PC-9 (cell line): Measurements from ENCODE around the gene DDRGK1. TPM values are rescaled to one million over a fixed set of nuclear protein-coding genes. Genes with fewer than 3 reads are reported as not detected.

ENCODE experiments used
- BruUV-seq: library from RNA; stranded (reverse); fragments of 400-500 nt; replicated peaks from 2 replicates; lab custom pipeline; 2021; lab: Mats Ljungman, UMichigan
- CTCF ChIA-PET: fragments of 300-600 bp; sonication (Branson Sonifier 250); formaldehyde crosslinking; loops from one replicate; lab custom pipeline; 2022; ENCODE audit warnings: antibody characterized with exemption; lab: Charles Lee
- POLR2A ChIA-PET: fragments of 300-600 bp; sonication (Branson Sonifier 250); formaldehyde crosslinking; loops from one replicate; lab custom pipeline; 2022; ENCODE audit warnings: antibody characterized with exemption; ENCODE audit not compliant: unreplicated experiment; lab: Charles Lee
- DNase-seq, 2 experiments: peaks; one replicate each; pipeline versions ENCODE4 v3.0.0 to v3.0.0-alpha.2; 2015 to 2022; ENCODE audit warnings: mixed read lengths in 1 of 2
- H2AFZ ChIP-seq: fragments of 200-600 bp; sonication (generic); 2 replicates; pipeline ENCODE4 v1.8.1; 2017; ENCODE audit warnings: antibody characterized with exemption
- H3F3A ChIP-seq: fragments of 200-600 bp; sonication (generic); 2 replicates; pipeline ENCODE4 v1.8.1; 2017; ENCODE audit warnings: antibody characterized with exemption, mild to moderate bottlenecking, low read depth; ENCODE audit not compliant: insufficient read depth
- H3K27ac ChIP-seq: fragments of 200-600 bp; sonication (generic); 2 replicates; pipeline ENCODE4 v1.6.1; 2016; ENCODE audit warnings: mixed run types
- H3K27me3 ChIP-seq: fragments of 200-600 bp; sonication (generic); 2 replicates; pipeline ENCODE4 v1.6.1; 2016; ENCODE audit warnings: low read depth, mixed run types; ENCODE audit not compliant: insufficient read depth
- H3K36me3 ChIP-seq: fragments of 200-600 bp; sonication (generic); 2 replicates; pipeline ENCODE4 v1.6.1; 2016; ENCODE audit warnings: low read depth, mixed run types
- H3K4me1 ChIP-seq: fragments of 200-600 bp; sonication (generic); replicated peaks from 2 replicates; pipeline ENCODE4 v1.6.1; 2016; ENCODE audit warnings: mixed run types; ENCODE audit not compliant: insufficient read depth
- H3K4me2 ChIP-seq: fragments of 200-600 bp; sonication (generic); 2 replicates; pipeline ENCODE4 v1.6.1; 2017; ENCODE audit warnings: mixed run types
- H3K4me3 ChIP-seq: fragments of 200-600 bp; sonication (generic); 2 replicates; pipeline ENCODE4 v1.6.1; 2016; ENCODE audit warnings: mixed run types
- H3K79me2 ChIP-seq: fragments of 200-600 bp; sonication (generic); 2 replicates; pipeline ENCODE4 v1.6.1; 2017; ENCODE audit warnings: low read depth, mixed run types
- H3K9me2 ChIP-seq: fragments of 200-600 bp; sonication (generic); 2 replicates; pipeline ENCODE4 v1.8.1; 2017; ENCODE audit warnings: mild to moderate bottlenecking; ENCODE audit not compliant: insufficient read depth
- H3K9me3 ChIP-seq: fragments of 200-600 bp; sonication (generic); 2 replicates; pipeline ENCODE4 v1.8.1; 2016; ENCODE audit warnings: low read depth; ENCODE audit not compliant: insufficient read depth
- H4K20me1 ChIP-seq: fragments of 200-600 bp; sonication (generic); 2 replicates; pipeline ENCODE4 v1.8.1; 2017; ENCODE audit not compliant: insufficient read depth
- EZH2 ChIP-seq: fragments of 200-600 bp; sonication (generic); IDR thresholded peaks from 2 replicates; pipeline ENCODE4 v1.8.0; 2017; ENCODE audit warnings: antibody characterized with exemption, low read depth
- intact Hi-C: fragments of 100-400 bp; cut with micrococcal nuclease; formaldehyde crosslinking; loops from one replicate; pipeline ENCODE4 v1.10.0; 2022; ENCODE audit not compliant: unreplicated experiment
- total RNA-seq: library from RNA; stranded (reverse); gene quantifications from 2 replicates; pipeline ENCODE4 v1.2.3, GENCODE V29; 2021
- TF ChIP-seq, protein P1 (sequence below): fragments of 200-600 bp; sonication (generic); conservative IDR thresholded peaks from 2 replicates; pipeline ENCODE4 v1.6.1; 2017; ENCODE audit warnings: mixed run types, antibody characterized with exemption, mild to moderate bottlenecking, moderate library complexity

The DDRGK1 gene
- total RNA-seq, 1 experiment from 2014 or later, result 70.4 TPM

DNA sequence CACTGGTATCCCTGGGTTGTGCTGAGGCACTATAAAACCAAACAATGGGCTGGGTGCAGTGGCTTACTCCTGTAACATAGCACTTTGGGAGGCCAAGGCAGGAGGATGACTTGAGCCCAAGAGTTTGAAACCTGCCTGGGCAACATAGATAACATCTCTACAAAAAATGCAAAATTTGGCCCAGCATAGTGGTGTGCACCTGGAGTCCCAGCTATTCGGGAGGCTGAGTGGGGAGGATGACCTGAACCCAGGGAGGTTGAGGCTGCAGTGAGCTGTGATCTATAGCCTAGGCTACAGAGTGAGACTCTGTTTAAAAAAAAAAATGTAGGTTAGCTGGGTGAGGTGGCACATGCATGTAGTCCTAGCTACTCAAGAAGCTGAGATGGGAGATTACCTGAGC lies 42.2 kb upstream of the DDRGK1 start:
- Histone ChIP-seq H3K27ac (no peak overlapping the region), H3K9me3 (no peaks in the 10 kb centered on the region), H3K27me3 (no peaks in the 10 kb centered on the region), H3K4me3 (no peak overlapping the region), H2AFZ (no peak overlapping the region), H3K9me2 (no peaks in the 10 kb centered on the region), H3K4me1 (peaks cover 8% of the 10 kb centered on the region; the same call in 1 of the 2 replicates), H3K79me2 (no peaks in the 10 kb centered on the region), H3K4me2 (no peak overlapping the region), H4K20me1 (no peaks in the 10 kb centered on the region), H3K36me3 (no peaks in the 10 kb centered on the region), H3F3A (no peaks in the 10 kb centered on the region)
- BruUV-seq, result no TSS peak
- DNase-seq, result no peak
- no peak for TF ChIP-seq EZH2
- intact Hi-C loops, result no loop called here
- POLR2A ChIA-PET, result no interaction called here
- CTCF ChIA-PET, result interaction anchor here (0.6 kb wide), 1 partner anchor 432 kb away, joined by 17 read pairs; no protein-coding TSS in a partner anchor

DNA sequence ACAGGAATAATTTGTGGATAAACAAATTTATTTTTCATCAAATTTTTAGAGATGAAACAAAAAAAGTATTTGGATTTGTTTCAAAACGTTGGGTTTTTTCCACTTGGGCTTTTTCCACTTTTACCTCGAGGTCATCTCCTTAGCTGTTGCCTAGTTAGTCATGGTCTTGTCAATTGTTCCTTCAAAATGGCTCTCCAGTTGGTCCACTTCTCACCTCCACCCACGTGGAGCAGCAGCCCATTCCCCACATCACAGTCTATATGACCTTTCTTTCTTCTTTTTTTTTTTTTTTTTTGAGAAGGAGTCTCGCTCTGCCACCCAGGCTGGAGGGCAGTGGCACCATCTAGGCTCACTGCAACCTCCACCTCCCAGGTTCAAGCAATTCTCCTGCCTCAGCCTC lies 41.2 kb upstream of the DDRGK1 start:
- H3K9me3 ChIP-seq, result no peaks in the 10 kb centered on the region
- no peak overlapping the region for H2AFZ ChIP-seq
- no peak overlapping the region for H3K4me3 ChIP-seq
- intact Hi-C loops, result no loop called here
- H4K20me1 ChIP-seq, result no peaks in the 10 kb centered on the region
- DNase-seq, result no peak
- CTCF ChIA-PET, result no interaction called here
- H3K9me2 ChIP-seq, result no peaks in the 10 kb centered on the region
- no peaks in the 10 kb centered on the region for H3K79me2 ChIP-seq
- no peaks in the 10 kb centered on the region for H3K36me3 ChIP-seq
- no peak overlapping the region for H3K4me2 ChIP-seq
- H3K4me1 ChIP-seq, result peaks cover 11% of the 10 kb centered on the region; the same call in 1 of the 2 replicates
- BruUV-seq, result no TSS peak
- peaks cover 4% of the 10 kb centered on the region; the same call in 1 of the 2 replicates for H3F3A ChIP-seq
- H3K27ac ChIP-seq, result no peak overlapping the region
- H3K27me3 ChIP-seq, result no peaks in the 10 kb centered on the region
- POLR2A ChIA-PET, result no interaction called here
- TF ChIP-seq, protein P1, sequence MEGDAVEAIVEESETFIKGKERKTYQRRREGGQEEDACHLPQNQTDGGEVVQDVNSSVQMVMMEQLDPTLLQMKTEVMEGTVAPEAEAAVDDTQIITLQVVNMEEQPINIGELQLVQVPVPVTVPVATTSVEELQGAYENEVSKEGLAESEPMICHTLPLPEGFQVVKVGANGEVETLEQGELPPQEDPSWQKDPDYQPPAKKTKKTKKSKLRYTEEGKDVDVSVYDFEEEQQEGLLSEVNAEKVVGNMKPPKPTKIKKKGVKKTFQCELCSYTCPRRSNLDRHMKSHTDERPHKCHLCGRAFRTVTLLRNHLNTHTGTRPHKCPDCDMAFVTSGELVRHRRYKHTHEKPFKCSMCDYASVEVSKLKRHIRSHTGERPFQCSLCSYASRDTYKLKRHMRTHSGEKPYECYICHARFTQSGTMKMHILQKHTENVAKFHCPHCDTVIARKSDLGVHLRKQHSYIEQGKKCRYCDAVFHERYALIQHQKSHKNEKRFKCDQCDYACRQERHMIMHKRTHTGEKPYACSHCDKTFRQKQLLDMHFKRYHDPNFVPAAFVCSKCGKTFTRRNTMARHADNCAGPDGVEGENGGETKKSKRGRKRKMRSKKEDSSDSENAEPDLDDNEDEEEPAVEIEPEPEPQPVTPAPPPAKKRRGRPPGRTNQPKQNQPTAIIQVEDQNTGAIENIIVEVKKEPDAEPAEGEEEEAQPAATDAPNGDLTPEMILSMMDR, result no peak
- no peak for TF ChIP-seq EZH2

DNA sequence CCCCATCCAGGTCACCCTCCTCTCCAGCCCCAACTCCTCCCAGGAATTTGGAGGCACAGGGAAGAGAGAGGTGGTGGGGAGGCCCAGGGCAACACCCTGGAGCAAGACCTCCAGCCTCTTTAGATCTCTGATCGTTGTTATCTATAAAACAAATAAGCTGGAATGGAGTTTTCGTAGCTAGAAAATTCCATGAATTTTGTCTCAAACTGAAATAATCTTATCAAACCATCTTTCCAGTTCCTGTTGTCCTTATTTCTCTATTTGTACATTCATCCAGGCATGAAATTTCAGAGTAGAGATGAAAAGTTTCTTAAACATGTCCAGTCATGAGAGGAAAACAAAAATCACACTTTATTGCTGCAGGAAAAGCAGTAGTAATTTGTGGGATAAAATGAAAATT lies 40.7 kb upstream of the DDRGK1 start:
- CTCF ChIA-PET, result interaction anchor here (0.5 kb wide), 1 partner anchor 71 kb away, joined by 9 read pairs; no protein-coding TSS in a partner anchor
- Histone ChIP-seq H4K20me1 (no peaks in the 10 kb centered on the region), H3K9me2 (no peaks in the 10 kb centered on the region), H3K36me3 (no peaks in the 10 kb centered on the region), H3K27ac (no peak overlapping the region), H3K9me3 (no peaks in the 10 kb centered on the region), H3F3A (peaks cover 4% of the 10 kb centered on the region; the same call in 1 of the 2 replicates), H3K4me1 (peaks cover 11% of the 10 kb centered on the region; the same call in 1 of the 2 replicates), H3K79me2 (no peaks in the 10 kb centered on the region), H3K4me2 (no peak overlapping the region), H3K4me3 (no peak overlapping the region), H3K27me3 (no peaks in the 10 kb centered on the region), H2AFZ (no peak overlapping the region)
- intact Hi-C loops, result no loop called here
- TF ChIP-seq, protein P1, result no peak
- no peak for TF ChIP-seq EZH2
- no TSS peak for BruUV-seq
- POLR2A ChIA-PET, result interaction anchor here (0.6 kb wide), 1 partner anchor 101 kb away, joined by 7 read pairs; no protein-coding TSS in a partner anchor
- DNase-seq, result no peak
